WTC11 (cell line): ENCODE measurements around the gene CTDSPL.

ENCODE experiments used
- ZNF423 ChIP-seq: fragments of 250-450 bp; sonication (Bioruptor Pico); IDR thresholded peaks from 2 replicates; pipeline ENCODE4 v2.1.2; 2022; ENCODE audit warnings: mild to moderate bottlenecking, moderate library complexity
- TF ChIP-seq, protein P1 (sequence below): fragments of 200-600 bp; IDR thresholded peaks from 2 replicates; pipeline ENCODE4 v1.8.0; 2022; ENCODE audit warnings: antibody characterized with exemption
- TF ChIP-seq, protein P2 (sequence below): sonication (generic); formaldehyde crosslinking; IDR thresholded peaks from 2 replicates; pipeline ENCODE4 v1.8.1; 2023; ENCODE audit warnings: mild to moderate bottlenecking, missing genetic modification reagents, borderline replicate concordance
- TF ChIP-seq, protein P3 (sequence below): fragments of 250-450 bp; sonication (Bioruptor Pico); IDR thresholded peaks from 2 replicates; pipeline ENCODE4 v2.1.2; 2022; ENCODE audit warnings: mild to moderate bottlenecking, moderate library complexity
- TF ChIP-seq, protein P4 (sequence below): fragments of 250-450 bp; sonication (Bioruptor Pico); IDR thresholded peaks from 2 replicates; pipeline ENCODE4 v1.9.0; 2021; ENCODE audit warnings: moderate library complexity, mild to moderate bottlenecking, inconsistent platforms, borderline replicate concordance
- TF ChIP-seq, protein P5 (sequence below): sonication (generic); formaldehyde crosslinking; IDR thresholded peaks from 2 replicates; pipeline ENCODE4 v1.8.0; 2022; ENCODE audit warnings: mild to moderate bottlenecking, missing genetic modification reagents
- TF ChIP-seq, protein P6 (sequence below): sonication (generic); formaldehyde crosslinking; IDR thresholded peaks from 2 replicates; pipeline ENCODE4 v1.8.1; 2023; ENCODE audit warnings: mild to moderate bottlenecking, missing genetic modification reagents, moderate library complexity

DNA sequence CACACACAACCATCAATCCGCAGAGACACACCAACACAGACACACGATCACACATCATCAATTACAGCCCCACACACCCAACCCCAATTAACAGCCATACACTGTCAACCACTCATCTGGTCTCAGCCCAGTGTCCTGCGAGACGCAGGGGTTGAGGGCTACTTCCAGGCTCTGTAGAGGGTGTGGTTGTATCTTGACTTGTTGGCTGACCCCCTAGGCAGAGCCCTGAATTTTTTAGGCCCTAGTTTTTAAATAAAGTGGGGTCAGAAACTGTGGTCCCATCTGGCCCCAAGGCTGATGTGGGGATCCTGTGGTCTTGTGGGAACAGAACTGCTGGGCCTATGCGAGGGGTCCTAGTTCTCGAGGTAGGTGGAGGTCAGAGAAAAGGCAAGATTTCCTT lies 138.2 kb downstream of the CTDSPL start:
- TF ChIP-seq, protein P1, sequence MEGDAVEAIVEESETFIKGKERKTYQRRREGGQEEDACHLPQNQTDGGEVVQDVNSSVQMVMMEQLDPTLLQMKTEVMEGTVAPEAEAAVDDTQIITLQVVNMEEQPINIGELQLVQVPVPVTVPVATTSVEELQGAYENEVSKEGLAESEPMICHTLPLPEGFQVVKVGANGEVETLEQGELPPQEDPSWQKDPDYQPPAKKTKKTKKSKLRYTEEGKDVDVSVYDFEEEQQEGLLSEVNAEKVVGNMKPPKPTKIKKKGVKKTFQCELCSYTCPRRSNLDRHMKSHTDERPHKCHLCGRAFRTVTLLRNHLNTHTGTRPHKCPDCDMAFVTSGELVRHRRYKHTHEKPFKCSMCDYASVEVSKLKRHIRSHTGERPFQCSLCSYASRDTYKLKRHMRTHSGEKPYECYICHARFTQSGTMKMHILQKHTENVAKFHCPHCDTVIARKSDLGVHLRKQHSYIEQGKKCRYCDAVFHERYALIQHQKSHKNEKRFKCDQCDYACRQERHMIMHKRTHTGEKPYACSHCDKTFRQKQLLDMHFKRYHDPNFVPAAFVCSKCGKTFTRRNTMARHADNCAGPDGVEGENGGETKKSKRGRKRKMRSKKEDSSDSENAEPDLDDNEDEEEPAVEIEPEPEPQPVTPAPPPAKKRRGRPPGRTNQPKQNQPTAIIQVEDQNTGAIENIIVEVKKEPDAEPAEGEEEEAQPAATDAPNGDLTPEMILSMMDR: no peak
- TF ChIP-seq, protein P2, sequence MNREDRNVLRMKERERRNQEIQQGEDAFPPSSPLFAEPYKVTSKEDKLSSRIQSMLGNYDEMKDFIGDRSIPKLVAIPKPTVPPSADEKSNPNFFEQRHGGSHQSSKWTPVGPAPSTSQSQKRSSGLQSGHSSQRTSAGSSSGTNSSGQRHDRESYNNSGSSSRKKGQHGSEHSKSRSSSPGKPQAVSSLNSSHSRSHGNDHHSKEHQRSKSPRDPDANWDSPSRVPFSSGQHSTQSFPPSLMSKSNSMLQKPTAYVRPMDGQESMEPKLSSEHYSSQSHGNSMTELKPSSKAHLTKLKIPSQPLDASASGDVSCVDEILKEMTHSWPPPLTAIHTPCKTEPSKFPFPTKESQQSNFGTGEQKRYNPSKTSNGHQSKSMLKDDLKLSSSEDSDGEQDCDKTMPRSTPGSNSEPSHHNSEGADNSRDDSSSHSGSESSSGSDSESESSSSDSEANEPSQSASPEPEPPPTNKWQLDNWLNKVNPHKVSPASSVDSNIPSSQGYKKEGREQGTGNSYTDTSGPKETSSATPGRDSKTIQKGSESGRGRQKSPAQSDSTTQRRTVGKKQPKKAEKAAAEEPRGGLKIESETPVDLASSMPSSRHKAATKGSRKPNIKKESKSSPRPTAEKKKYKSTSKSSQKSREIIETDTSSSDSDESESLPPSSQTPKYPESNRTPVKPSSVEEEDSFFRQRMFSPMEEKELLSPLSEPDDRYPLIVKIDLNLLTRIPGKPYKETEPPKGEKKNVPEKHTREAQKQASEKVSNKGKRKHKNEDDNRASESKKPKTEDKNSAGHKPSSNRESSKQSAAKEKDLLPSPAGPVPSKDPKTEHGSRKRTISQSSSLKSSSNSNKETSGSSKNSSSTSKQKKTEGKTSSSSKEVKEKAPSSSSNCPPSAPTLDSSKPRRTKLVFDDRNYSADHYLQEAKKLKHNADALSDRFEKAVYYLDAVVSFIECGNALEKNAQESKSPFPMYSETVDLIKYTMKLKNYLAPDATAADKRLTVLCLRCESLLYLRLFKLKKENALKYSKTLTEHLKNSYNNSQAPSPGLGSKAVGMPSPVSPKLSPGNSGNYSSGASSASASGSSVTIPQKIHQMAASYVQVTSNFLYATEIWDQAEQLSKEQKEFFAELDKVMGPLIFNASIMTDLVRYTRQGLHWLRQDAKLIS: no peak
- no peak for TF ChIP-seq ZNF423 (CRISPR knock-in tag)
- TF ChIP-seq, protein P3, sequence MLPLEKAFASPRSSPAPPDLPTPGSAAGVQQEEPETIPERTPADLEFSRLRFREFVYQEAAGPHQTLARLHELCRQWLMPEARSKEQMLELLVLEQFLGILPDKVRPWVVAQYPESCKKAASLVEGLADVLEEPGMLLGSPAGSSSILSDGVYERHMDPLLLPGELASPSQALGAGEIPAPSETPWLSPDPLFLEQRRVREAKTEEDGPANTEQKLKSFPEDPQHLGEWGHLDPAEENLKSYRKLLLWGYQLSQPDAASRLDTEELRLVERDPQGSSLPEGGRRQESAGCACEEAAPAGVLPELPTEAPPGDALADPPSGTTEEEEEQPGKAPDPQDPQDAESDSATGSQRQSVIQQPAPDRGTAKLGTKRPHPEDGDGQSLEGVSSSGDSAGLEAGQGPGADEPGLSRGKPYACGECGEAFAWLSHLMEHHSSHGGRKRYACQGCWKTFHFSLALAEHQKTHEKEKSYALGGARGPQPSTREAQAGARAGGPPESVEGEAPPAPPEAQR: no peak
- TF ChIP-seq, protein P4, sequence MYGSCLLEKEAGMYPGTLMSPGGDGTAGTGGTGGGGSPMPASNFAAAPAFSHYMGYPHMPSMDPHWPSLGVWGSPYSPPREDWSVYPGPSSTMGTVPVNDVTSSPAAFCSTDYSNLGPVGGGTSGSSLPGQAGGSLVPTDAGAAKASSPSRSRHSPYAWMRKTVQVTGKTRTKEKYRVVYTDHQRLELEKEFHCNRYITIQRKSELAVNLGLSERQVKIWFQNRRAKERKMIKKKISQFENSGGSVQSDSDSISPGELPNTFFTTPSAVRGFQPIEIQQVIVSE (CRISPR knock-in tag): no peak
- TF ChIP-seq, protein P5, sequence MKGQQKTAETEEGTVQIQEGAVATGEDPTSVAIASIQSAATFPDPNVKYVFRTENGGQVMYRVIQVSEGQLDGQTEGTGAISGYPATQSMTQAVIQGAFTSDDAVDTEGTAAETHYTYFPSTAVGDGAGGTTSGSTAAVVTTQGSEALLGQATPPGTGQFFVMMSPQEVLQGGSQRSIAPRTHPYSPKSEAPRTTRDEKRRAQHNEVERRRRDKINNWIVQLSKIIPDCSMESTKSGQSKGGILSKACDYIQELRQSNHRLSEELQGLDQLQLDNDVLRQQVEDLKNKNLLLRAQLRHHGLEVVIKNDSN (CRISPR knock-in tag): no peak
- TF ChIP-seq, protein P6, sequence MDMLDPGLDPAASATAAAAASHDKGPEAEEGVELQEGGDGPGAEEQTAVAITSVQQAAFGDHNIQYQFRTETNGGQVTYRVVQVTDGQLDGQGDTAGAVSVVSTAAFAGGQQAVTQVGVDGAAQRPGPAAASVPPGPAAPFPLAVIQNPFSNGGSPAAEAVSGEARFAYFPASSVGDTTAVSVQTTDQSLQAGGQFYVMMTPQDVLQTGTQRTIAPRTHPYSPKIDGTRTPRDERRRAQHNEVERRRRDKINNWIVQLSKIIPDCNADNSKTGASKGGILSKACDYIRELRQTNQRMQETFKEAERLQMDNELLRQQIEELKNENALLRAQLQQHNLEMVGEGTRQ (CRISPR knock-in tag): no peak
